Measurements from ENCODE around the gene GMPPA.

DNA sequence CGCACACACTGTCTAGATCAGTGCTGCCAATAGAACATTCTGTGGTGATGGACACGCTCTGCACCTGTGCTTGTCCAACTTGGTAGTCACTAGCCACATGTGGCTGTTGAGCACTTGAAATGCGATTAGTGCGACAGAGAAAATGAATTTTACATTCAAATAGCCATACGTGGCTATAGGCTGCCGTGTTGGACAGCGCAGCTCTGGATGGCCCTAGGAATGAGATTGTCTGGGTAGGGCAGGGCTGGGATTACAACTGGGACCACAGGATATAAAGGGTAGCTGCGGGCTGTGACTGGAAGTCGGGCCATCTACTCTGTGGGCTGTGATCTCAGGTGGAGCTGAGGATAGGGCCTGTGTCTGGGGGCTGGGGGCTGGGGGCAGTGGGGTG is 20.8 kb downstream of the GMPPA start:
- TF ChIP-seq, protein P1, sequence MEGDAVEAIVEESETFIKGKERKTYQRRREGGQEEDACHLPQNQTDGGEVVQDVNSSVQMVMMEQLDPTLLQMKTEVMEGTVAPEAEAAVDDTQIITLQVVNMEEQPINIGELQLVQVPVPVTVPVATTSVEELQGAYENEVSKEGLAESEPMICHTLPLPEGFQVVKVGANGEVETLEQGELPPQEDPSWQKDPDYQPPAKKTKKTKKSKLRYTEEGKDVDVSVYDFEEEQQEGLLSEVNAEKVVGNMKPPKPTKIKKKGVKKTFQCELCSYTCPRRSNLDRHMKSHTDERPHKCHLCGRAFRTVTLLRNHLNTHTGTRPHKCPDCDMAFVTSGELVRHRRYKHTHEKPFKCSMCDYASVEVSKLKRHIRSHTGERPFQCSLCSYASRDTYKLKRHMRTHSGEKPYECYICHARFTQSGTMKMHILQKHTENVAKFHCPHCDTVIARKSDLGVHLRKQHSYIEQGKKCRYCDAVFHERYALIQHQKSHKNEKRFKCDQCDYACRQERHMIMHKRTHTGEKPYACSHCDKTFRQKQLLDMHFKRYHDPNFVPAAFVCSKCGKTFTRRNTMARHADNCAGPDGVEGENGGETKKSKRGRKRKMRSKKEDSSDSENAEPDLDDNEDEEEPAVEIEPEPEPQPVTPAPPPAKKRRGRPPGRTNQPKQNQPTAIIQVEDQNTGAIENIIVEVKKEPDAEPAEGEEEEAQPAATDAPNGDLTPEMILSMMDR (IDR thresholded peaks at IDR 0.05), result no peak
- no peak for TF ChIP-seq POLR2A (IDR thresholded peaks at IDR 0.05)
